Karpas-422 (cell line): Measurements from ENCODE around the gene DIPK1A. TPM values are rescaled to one million over a fixed set of nuclear protein-coding genes. Genes with fewer than 3 reads are reported as not detected.

Experiments used
- DNase-seq: peaks from one replicate; pipeline ENCODE4 v3.0.0-alpha.2; 2015
- H2AFZ ChIP-seq: fragments of 200-600 bp; sonication (generic); 2 replicates; pipeline ENCODE4 v1.6.1; 2014; ENCODE audit warnings: antibody characterized with exemption, low read length, mixed read lengths
- H3K27ac ChIP-seq: fragments of 200-600 bp; sonication (generic); 2 replicates; pipeline ENCODE4 v1.5.1; 2014; ENCODE audit warnings: mild to moderate bottlenecking, low read length, moderate library complexity
- H3K27me3 ChIP-seq: fragments of 200-600 bp; sonication (generic); 2 replicates; pipeline ENCODE4 v1.6.1; 2014; ENCODE audit warnings: low read length, mixed read lengths
- H3K36me3 ChIP-seq: fragments of 200-600 bp; sonication (generic); 2 replicates; pipeline ENCODE4 v1.6.1; 2014; ENCODE audit warnings: low read length, mixed read lengths; ENCODE audit not compliant: insufficient read depth
- H3K4me1 ChIP-seq: fragments of 200-600 bp; sonication (generic); 2 replicates; pipeline ENCODE4 v1.6.1; 2014; ENCODE audit warnings: mild to moderate bottlenecking, low read length, mixed read lengths
- H3K4me2 ChIP-seq: fragments of 200-600 bp; sonication (generic); 2 replicates; pipeline ENCODE4 v1.6.1; 2014; ENCODE audit warnings: low read length, low read depth, mild to moderate bottlenecking; ENCODE audit not compliant: poor library complexity, severe bottlenecking
- H3K4me3 ChIP-seq: fragments of 200-600 bp; sonication (generic); 2 replicates; pipeline ENCODE4 v1.5.1; 2014; ENCODE audit warnings: mild to moderate bottlenecking, antibody characterized with exemption, low read length, mixed read lengths
- H3K79me2 ChIP-seq: fragments of 200-600 bp; sonication (generic); 2 replicates; pipeline ENCODE4 v1.6.1; 2014; ENCODE audit warnings: mild to moderate bottlenecking, low read length, mixed read lengths
- H3K9ac ChIP-seq: fragments of 200-600 bp; sonication (generic); 2 replicates; pipeline ENCODE4 v1.6.0; 2014; ENCODE audit warnings: low read length
- H3K9me2 ChIP-seq: fragments of 200-600 bp; sonication (generic), shearing (Covaris generic); replicated peaks from 2 replicates; pipeline ENCODE4 v1.6.0; 2014; ENCODE audit warnings: mild to moderate bottlenecking, low read length, moderate library complexity; ENCODE audit not compliant: insufficient read depth
- H3K9me3 ChIP-seq: fragments of 300-700, 200-600 bp; sonication (generic); 2 replicates; pipeline ENCODE4 v1.6.1; 2014; ENCODE audit warnings: low read length, mixed read lengths
- H4K20me1 ChIP-seq: fragments of 200-600 bp; sonication (generic); 2 replicates; pipeline ENCODE4 v1.6.1; 2014; ENCODE audit warnings: mild to moderate bottlenecking, antibody characterized with exemption, low read length, low read depth; ENCODE audit not compliant: insufficient read depth
- total RNA-seq: library from RNA; depleted of rRNA; stranded (reverse); fragments of >200 nt; shearing (Covaris generic); gene quantifications from 2 replicates; pipeline ENCODE4 v1.2.3, GENCODE V29; 2014; ENCODE audit warnings: low replicate concordance

The DIPK1A gene
- total RNA-seq, 1 experiment from 2014 or later, result 1.7 TPM

DNA sequence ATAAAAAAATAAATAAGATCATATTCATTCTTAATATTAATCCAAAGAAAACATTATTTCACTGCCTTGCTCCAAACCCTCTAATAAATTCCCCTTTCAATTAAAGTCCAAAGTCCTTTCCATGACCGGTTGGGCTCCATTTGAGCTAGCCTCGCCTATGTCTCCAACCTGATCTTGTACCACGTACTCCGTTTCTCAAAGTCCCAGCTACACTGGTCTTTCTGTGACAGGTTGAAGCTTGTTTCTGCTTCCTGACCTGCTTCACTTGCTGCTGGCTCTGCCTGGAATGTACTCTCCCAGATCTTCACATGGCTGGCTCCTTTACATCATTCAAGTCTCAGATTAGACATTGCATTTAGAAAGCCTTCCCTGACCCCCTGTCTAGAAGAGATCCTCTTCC is 113.1 kb downstream of the DIPK1A start:
- no peak overlapping the region for H3K9ac ChIP-seq
- H3K4me1 ChIP-seq, result peaks cover under 1% of the 10 kb centered on the region; the same call in 1 of the 2 replicates
- H3K27me3 ChIP-seq, result no peaks in the 10 kb centered on the region
- no peaks in the 10 kb centered on the region for H3K9me2 ChIP-seq
- no peak overlapping the region for H3K27ac ChIP-seq
- H3K4me3 ChIP-seq, result no peak overlapping the region
- no peaks in the 10 kb centered on the region for H3K9me3 ChIP-seq
- H3K4me2 ChIP-seq, result no peak overlapping the region
- DNase-seq, result no peak
- no peaks in the 10 kb centered on the region for H3K79me2 ChIP-seq
- no peak overlapping the region for H2AFZ ChIP-seq
- H3K36me3 ChIP-seq, result peaks cover 11% of the 10 kb centered on the region
- H4K20me1 ChIP-seq, result no peaks in the 10 kb centered on the region

DNA sequence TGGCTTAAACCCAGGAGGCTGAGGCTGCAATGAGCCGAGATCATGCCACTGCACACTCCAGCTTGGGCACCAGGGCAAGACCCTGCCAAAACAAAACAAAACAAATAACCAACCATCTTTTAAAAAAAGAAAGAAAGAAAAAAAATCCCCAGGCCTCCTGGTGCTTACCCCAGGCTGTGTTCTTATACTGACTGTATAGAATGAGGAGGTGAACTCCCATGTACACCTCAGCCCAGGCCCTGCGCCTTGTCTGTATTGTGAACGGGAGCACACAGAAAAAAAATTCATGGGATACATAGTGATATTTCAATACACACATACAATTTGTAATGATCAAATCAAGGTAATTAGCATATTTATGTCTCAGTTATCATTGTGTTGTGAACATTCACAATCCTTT is 115.4 kb downstream of the DIPK1A start:
- Histone ChIP-seq H4K20me1 (peaks cover 9% of the 10 kb centered on the region), H2AFZ (no peak overlapping the region), H3K4me1 (no peaks in the 10 kb centered on the region), H3K27me3 (no peaks in the 10 kb centered on the region), H3K4me3 (no peak overlapping the region), H3K4me2 (no peak overlapping the region), H3K9me3 (no peaks in the 10 kb centered on the region), H3K79me2 (no peaks in the 10 kb centered on the region), H3K27ac (no peak overlapping the region), H3K9me2 (no peaks in the 10 kb centered on the region), H3K36me3 (peaks cover 31% of the 10 kb centered on the region), H3K9ac (no peak overlapping the region)
- DNase-seq, result no peak

DNA sequence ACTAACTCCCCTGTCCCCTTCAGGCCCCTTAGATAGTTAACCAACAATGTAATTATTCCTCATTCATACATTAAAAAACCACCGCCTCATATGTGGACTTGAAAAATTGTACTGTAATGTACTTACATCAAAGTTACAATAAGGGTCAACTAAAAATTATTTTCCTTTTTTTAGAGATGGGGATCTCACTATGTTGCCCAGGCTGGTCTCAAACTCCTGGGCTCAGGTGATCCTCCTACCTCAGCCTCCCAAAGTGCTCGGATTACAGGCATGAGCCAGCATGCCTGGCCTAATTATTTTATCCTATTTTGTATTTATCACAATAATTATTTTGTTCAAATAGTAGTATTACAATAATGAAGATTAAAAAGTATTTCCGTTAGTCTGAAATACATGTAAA is 116.8 kb downstream of the DIPK1A start:
- H3K4me3 ChIP-seq, result no peak overlapping the region
- H3K27ac ChIP-seq, result no peak overlapping the region
- H3K4me2 ChIP-seq, result no peak overlapping the region
- no peaks in the 10 kb centered on the region for H3K9me3 ChIP-seq
- H2AFZ ChIP-seq, result no peak overlapping the region
- no peak for DNase-seq
- H3K79me2 ChIP-seq, result peaks cover under 1% of the 10 kb centered on the region
- no peaks in the 10 kb centered on the region for H3K27me3 ChIP-seq
- H3K36me3 ChIP-seq, result peaks cover 46% of the 10 kb centered on the region
- no peaks in the 10 kb centered on the region for H3K9me2 ChIP-seq
- H3K4me1 ChIP-seq, result no peaks in the 10 kb centered on the region
- no peak overlapping the region for H3K9ac ChIP-seq
- H4K20me1 ChIP-seq, result peaks cover 21% of the 10 kb centered on the region

DNA sequence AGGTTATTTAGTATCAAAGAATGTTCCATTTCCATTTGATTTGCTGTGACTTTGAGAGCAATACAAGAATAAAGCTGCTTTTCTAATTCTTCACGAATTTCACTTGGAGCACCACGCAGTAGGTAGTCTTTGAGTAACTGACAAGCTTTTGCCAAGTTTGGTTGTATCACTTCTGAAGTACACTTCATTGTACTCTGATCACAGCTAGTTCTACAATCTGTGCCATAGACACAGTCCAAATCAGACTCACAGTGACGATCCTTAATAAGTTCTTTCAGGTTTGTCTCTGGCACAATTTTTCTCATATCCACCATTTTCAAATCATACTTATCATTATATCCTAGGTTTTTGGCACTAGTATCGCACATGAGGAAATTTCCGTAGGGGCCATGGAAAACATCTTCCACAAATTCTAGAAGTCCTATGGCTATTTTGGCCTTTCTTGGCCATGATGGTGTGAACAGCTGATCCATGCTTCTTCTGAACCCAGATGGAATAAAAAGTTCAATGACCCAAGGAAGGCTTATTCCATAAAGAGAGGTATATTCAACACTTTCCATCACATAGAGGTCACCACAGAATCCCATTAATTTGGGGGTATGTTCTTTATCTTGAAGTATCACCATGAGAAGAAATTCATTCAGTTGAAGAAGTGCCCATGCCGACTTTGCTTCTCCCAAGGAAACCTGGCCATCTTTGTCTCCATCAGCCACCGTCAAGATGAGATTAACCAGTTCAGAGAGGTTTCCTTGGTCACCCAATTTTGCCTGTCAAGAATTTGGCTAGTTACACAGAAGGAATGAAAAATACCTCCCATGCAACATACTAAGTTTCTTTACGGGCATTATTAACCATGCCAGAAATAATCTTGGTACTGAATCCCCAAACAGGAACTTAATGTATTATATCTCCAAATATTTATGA is 117.6 kb downstream of the DIPK1A start:
- H3K79me2 ChIP-seq, result peaks cover 8% of the 10 kb centered on the region
- H3K9ac ChIP-seq, result no peak overlapping the region
- H4K20me1 ChIP-seq, result peaks cover 29% of the 10 kb centered on the region
- H3K4me2 ChIP-seq, result no peak overlapping the region
- peaks cover 52% of the 10 kb centered on the region for H3K36me3 ChIP-seq
- H2AFZ ChIP-seq, result no peak overlapping the region
- no peaks in the 10 kb centered on the region for H3K9me3 ChIP-seq
- no peak overlapping the region for H3K27ac ChIP-seq
- no peak overlapping the region for H3K4me3 ChIP-seq
- peak; percentile 48 for DNase-seq
- H3K4me1 ChIP-seq, result no peaks in the 10 kb centered on the region; the same call in 1 of the 2 replicates
- H3K9me2 ChIP-seq, result no peaks in the 10 kb centered on the region
- no peaks in the 10 kb centered on the region for H3K27me3 ChIP-seq

DNA sequence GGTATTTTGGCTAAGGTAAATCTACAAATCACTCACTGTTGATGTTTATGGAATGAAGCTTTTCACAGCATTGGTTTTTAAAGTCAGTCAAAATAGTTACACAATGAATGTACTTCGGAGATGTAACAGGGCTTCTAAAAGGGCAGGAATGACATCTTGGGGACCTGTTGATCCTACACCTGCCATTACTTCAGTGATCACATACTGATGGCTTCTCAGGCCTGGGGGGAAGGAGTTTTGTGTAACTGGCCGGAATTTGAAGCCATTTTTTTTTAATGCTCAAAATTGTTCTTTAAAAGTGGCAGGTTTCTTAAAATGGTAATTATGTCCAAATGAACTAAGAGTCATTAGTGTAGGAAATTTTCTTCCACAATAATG is 118.2 kb downstream of the DIPK1A start:
- H4K20me1 ChIP-seq, result peaks cover 35% of the 10 kb centered on the region
- no peak overlapping the region for H3K27ac ChIP-seq
- H3K27me3 ChIP-seq, result no peaks in the 10 kb centered on the region

DNA sequence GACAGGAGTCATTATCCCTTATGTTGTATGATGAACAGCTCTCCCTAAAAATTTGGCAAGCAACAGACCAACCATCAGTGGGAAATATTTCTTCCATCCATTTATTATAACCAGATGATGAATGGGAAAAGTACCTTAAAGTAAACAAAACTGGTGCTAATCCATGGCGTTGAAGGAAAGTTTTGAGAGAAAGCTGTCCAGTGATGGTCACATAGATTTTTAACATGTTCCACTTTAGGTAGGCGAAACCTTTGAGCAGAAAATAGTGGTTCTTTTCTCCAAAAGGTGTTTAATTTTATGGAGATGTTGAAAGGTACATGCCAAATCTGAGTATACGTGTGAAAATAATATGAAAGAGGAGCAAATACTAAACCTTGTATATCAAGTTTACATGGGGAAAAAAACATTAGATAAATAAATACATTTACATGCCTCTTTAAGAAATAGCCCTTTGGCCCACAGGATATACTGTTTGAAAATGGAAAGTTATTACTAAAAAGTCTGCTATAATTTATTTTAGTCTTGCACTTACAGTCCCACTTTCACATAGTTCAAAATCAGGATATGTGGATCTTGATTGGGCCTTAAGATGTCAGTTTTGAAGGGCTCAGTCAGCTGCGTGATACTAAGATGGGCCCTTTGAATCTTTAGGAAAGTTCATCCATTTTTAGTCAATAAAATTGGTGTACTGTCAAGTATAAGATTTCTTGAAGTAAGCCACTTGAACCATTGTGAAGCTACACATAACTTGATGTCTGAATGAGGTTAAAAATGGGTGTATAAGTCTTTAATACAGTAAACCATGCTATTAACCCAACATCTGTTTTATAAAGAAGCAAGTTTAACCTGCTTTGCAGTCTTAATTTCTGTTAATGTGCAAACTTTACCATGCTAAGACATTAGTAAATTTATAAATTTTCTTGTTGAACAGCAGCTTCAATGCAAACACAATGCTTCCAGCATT is 118.9 kb downstream of the DIPK1A start:
- no peaks in the 10 kb centered on the region for H3K9me2 ChIP-seq
- H3K4me2 ChIP-seq, result no peak overlapping the region
- H3K4me1 ChIP-seq, result peaks cover 12% of the 10 kb centered on the region
- no peaks in the 10 kb centered on the region for H3K27me3 ChIP-seq
- no peaks in the 10 kb centered on the region for H3K9me3 ChIP-seq
- no peak overlapping the region for H2AFZ ChIP-seq
- peaks cover 41% of the 10 kb centered on the region for H4K20me1 ChIP-seq
- H3K9ac ChIP-seq, result no peak overlapping the region
- peaks cover 65% of the 10 kb centered on the region for H3K36me3 ChIP-seq
- DNase-seq, result peak; percentile 46
- H3K27ac ChIP-seq, result no peak overlapping the region
- H3K4me3 ChIP-seq, result no peak overlapping the region
- peaks cover 21% of the 10 kb centered on the region for H3K79me2 ChIP-seq

More for the DNA sequence above, 118.2 kb downstream of the DIPK1A start:
- Histone ChIP-seq H3K4me1 (peaks cover 6% of the 10 kb centered on the region), H3K9me2 (no peaks in the 10 kb centered on the region), H3K9me3 (no peaks in the 10 kb centered on the region), H3K36me3 (peaks cover 58% of the 10 kb centered on the region), H3K9ac (no peak overlapping the region), H2AFZ (no peak overlapping the region), H3K4me3 (no peak overlapping the region), H3K79me2 (peaks cover 14% of the 10 kb centered on the region), H3K4me2 (no peak overlapping the region)
- DNase-seq, result peak; percentile 45

DNA sequence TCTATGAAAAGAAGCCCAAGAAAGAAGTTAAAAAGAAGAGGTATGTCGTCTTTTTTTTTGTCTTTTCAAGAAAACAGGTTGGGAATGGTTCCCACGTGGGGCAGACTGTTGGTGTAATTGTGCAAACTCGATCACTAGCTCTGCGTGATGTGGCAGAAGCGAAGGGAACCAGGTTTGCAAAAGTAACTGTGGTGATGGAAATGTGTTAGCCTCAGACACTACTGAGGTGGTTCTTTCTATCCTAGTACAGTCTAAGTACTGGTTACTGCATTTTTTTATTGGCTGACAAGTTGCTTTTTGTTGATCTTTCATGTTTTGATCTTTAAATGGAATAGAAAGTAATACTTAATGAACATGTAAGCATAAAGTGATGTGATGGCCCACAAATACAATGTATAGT is 120.7 kb downstream of the DIPK1A start:
- Histone ChIP-seq H3K9me2 (no peaks in the 10 kb centered on the region), H3K27ac (no peak overlapping the region), H4K20me1 (peaks cover 59% of the 10 kb centered on the region), H3K36me3 (peaks cover 81% of the 10 kb centered on the region), H3K4me3 (no peak overlapping the region), H3K79me2 (peaks cover 38% of the 10 kb centered on the region), H3K9me3 (no peaks in the 10 kb centered on the region), H2AFZ (no peak overlapping the region), H3K4me1 (peaks cover 26% of the 10 kb centered on the region), H3K9ac (no peak overlapping the region), H3K4me2 (no peak overlapping the region), H3K27me3 (no peaks in the 10 kb centered on the region)
- no peak for DNase-seq

DNA sequence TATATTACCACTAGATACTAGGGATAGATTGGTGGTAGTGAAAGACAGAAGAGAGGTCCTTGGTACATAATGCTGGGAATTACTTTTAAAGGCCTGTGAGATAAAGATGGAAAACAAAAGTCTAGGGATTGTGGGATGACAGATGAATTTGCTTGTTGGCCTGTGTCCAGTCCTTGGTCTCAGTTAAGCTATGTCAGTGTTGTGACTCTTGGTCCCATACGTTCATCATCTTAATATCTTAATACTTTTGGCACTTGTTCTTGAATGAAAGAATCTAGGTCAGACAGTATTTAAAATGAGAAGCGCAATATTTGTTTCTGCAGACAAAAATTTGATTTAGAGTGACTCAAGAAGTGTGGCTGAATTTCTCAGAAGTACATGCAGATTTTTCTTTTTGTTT is 121.8 kb downstream of the DIPK1A start:
- peaks cover 92% of the 10 kb centered on the region for H3K36me3 ChIP-seq
- H2AFZ ChIP-seq, result no peak overlapping the region
- no peak for DNase-seq
- no peak overlapping the region for H3K27ac ChIP-seq
- H3K4me1 ChIP-seq, result peaks cover 36% of the 10 kb centered on the region
- H3K4me3 ChIP-seq, result no peak overlapping the region
- no peak overlapping the region for H3K4me2 ChIP-seq
- no peaks in the 10 kb centered on the region for H3K27me3 ChIP-seq
- H3K9ac ChIP-seq, result no peak overlapping the region
- H3K9me2 ChIP-seq, result no peaks in the 10 kb centered on the region
- H3K79me2 ChIP-seq, result peaks cover 50% of the 10 kb centered on the region
- H3K9me3 ChIP-seq, result no peaks in the 10 kb centered on the region
- H4K20me1 ChIP-seq, result peaks cover 68% of the 10 kb centered on the region
